Loucy (cell line): Measurements from ENCODE around the gene HSD17B13.

Experiments used
- EZH2phosphoT487 ChIP-seq: fragments of 200-600 bp; IDR thresholded peaks from 2 replicates; pipeline ENCODE4 v1.6.1; 2018; ENCODE audit warnings: antibody characterized with exemption, mild to moderate bottlenecking, moderate library complexity, borderline replicate concordance
- TF ChIP-seq, protein P1 (sequence below): fragments of 200-600 bp; sonication (generic); conservative IDR thresholded peaks from 2 replicates; pipeline ENCODE4 v1.5.1; 2014; ENCODE audit warnings: mild to moderate bottlenecking, antibody characterized with exemption, low read length

DNA sequence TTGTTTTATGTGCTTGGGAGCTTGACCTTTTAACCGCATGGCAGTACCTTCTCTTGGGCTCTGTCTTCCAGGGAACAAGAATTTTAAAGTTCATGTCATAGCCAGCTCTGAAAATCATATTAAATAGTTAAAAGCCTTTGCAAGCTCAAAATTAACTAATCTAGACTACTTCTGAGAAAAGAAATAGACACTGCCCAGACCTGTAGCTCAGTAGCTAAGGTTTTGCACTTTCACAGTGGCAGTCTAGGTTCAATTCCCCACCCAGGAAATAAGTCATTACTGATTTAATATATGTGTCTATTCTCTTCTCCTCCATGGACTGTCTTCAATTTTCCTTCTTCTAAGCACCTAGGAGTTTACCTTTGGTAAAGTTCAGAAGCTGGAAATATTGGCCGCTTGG is 40.9 kb upstream of the HSD17B13 start:
- no peak for TF ChIP-seq EZH2phosphoT487
- TF ChIP-seq, protein P1, sequence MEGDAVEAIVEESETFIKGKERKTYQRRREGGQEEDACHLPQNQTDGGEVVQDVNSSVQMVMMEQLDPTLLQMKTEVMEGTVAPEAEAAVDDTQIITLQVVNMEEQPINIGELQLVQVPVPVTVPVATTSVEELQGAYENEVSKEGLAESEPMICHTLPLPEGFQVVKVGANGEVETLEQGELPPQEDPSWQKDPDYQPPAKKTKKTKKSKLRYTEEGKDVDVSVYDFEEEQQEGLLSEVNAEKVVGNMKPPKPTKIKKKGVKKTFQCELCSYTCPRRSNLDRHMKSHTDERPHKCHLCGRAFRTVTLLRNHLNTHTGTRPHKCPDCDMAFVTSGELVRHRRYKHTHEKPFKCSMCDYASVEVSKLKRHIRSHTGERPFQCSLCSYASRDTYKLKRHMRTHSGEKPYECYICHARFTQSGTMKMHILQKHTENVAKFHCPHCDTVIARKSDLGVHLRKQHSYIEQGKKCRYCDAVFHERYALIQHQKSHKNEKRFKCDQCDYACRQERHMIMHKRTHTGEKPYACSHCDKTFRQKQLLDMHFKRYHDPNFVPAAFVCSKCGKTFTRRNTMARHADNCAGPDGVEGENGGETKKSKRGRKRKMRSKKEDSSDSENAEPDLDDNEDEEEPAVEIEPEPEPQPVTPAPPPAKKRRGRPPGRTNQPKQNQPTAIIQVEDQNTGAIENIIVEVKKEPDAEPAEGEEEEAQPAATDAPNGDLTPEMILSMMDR = no peak
